Stimulated activated CD4-positive, alpha-beta T cell treated with anti-CD3 and anti-CD28 coated beads, TNF-alpha, amount 100 ng/mL, for 1 hour (primary cell): Measurements from ENCODE around the gene C15orf39.

Experiments
- DNase-seq, 3 donors: peaks; one replicate each; pipeline ENCODE4 v3.0.0-alpha.2; 2020; ENCODE audit warnings: low read depth in 3 of 3, low spot score in 1 of 3

The C15orf39 gene

GRCh38 chr15:75172284-75172820, 29.3 kb upstream of the C15orf39 start:
- DNase-seq, result no peak

GRCh38 chr15:75174102-75174501, 27.6 kb upstream of the C15orf39 start:
- no peak for DNase-seq

- no peak for DNase-seq
Observed at GRCh38 chr15:75174729-75175128, 27.0 kb upstream of the C15orf39 start.

GRCh38 chr15:75176396-75176761, 25.3 kb upstream of the C15orf39 start:
- no peak for DNase-seq

GRCh38 chr15:75177360-75178071, 24.2 kb upstream of the C15orf39 start:
- DNase-seq, result no peak

- no peak for DNase-seq
Observed at GRCh38 chr15:75178171-75178937, 23.3 kb upstream of the C15orf39 start.

- no peak for DNase-seq
Observed at GRCh38 chr15:75178938-75179745, 22.5 kb upstream of the C15orf39 start.

GRCh38 chr15:75179746-75180140, 21.9 kb upstream of the C15orf39 start:
- no peak for DNase-seq

GRCh38 chr15:75181780-75182179, 19.9 kb upstream of the C15orf39 start:
- no peak for DNase-seq

GRCh38 chr15:75182187-75183131, 19.2 kb upstream of the C15orf39 start:
- DNase-seq, result no peak

GRCh38 chr15:75185271-75186029, 16.2 kb upstream of the C15orf39 start:
- DNase-seq, result no peak

GRCh38 chr15:75186044-75186443, 15.6 kb upstream of the C15orf39 start:
- no peak for DNase-seq

GRCh38 chr15:75188499-75188898, 13.2 kb upstream of the C15orf39 start:
- no peak for DNase-seq

GRCh38 chr15:75191235-75191634, 10.4 kb upstream of the C15orf39 start:
- no peak for DNase-seq

- no peak for DNase-seq
Observed at GRCh38 chr15:75192307-75192706, 9.4 kb upstream of the C15orf39 start.

GRCh38 chr15:75193272-75193671, 8.4 kb upstream of the C15orf39 start:
- DNase-seq, result no peak

- no peak for DNase-seq
Observed at GRCh38 chr15:75193976-75194375, 7.7 kb upstream of the C15orf39 start.

GRCh38 chr15:75194397-75194796, 7.3 kb upstream of the C15orf39 start:
- no peak for DNase-seq

GRCh38 chr15:75195122-75195765, 6.4 kb upstream of the C15orf39 start:
- DNase-seq, result no peak
